HAP-1 (cell line): ENCODE results near the gene ZBTB7C.

Experiments
- DNase-seq, 2 experiments: peaks; one replicate each; pipeline ENCODE4 v3.0.0-alpha.2; 2016 to 2020; ENCODE audit warnings: low spot score in 2 of 2
- H3K27me3 ChIP-seq: fragments of 250-450 bp; sonication (Bioruptor Pico); 2 replicates; pipeline ENCODE4 v1.5.1; 2020; ENCODE audit warnings: low read depth, mild to moderate bottlenecking, moderate library complexity
- H3K36me3 ChIP-seq: fragments of 250-450 bp; sonication (Bioruptor Pico); replicated peaks from 2 replicates; pipeline ENCODE4 v1.5.1; 2020; ENCODE audit warnings: mild to moderate bottlenecking
- H3K4me1 ChIP-seq: fragments of 250-450 bp; sonication (Bioruptor Pico); 2 replicates; pipeline ENCODE4 v1.5.1; 2020; ENCODE audit warnings: mild to moderate bottlenecking
- H3K4me3 ChIP-seq: fragments of 250-450 bp; sonication (Bioruptor Pico); 2 replicates; pipeline ENCODE4 v1.5.1; 2020; ENCODE audit warnings: mild to moderate bottlenecking, moderate library complexity
- H3K9me3 ChIP-seq: fragments of 250-450 bp; sonication (Bioruptor Pico); 2 replicates; pipeline ENCODE4 v1.5.1; 2020; ENCODE audit warnings: mild to moderate bottlenecking, moderate library complexity
- in situ Hi-C: fragments of 300-500 bp; cut with MboI; formaldehyde crosslinking; loops from 3 replicates; pipeline ENCODE4 v1.14.3; 2020; ENCODE audit warnings: low sequenced_read_pairs, inconsistent platforms, mixed read lengths

The ZBTB7C gene

GRCh38 chr18:48347756-48348326 is 61.3 kb downstream of the ZBTB7C start:
- Histone ChIP-seq H3K27me3 (peaks cover 15% of the 10 kb centered on the region; the same call in 1 of the 2 replicates), H3K4me1 (no peaks in the 10 kb centered on the region), H3K4me3 (no peak overlapping the region), H3K9me3 (no peaks in the 10 kb centered on the region), H3K36me3 (no peaks in the 10 kb centered on the region)
- no peak for DNase-seq
- in situ Hi-C loops: no loop called here

DNA sequence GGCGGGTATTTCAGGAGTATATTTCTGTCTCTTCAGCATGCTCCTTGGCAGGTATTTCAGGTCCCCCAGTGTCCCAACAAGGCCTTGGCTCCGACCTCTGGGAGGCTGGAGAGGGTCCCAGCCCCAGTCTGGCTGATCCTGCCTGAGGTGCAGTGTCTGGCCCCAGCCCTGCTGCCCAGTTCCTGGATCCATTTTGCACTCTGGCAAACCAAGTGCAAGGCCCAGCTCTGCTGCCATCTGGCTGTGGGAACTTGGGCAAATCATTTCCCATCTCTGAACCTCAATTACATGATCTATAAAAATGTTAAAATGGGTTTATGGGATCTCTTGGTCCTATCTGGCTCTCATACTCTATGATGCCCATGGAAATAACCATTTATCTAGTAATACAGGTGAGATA is 63.6 kb downstream of the ZBTB7C start:
- Histone ChIP-seq H3K9me3 (no peaks in the 10 kb centered on the region), H3K36me3 (no peaks in the 10 kb centered on the region), H3K27me3 (peaks cover 15% of the 10 kb centered on the region; the same call in 1 of the 2 replicates), H3K4me3 (no peak overlapping the region), H3K4me1 (no peaks in the 10 kb centered on the region)
- no peak for DNase-seq
- in situ Hi-C loops: no loop called here

- DNase-seq: no peak
- in situ Hi-C loops: no loop called here
Observed at GRCh38 chr18:48342581-48342980, 66.6 kb downstream of the ZBTB7C start.

GRCh38 chr18:48342125-48342524 is 67.1 kb downstream of the ZBTB7C start:
- no peaks in the 10 kb centered on the region for H3K9me3 ChIP-seq
- H3K4me3 ChIP-seq: no peak overlapping the region
- peaks cover 15% of the 10 kb centered on the region; the same call in 1 of the 2 replicates for H3K27me3 ChIP-seq
- no peaks in the 10 kb centered on the region for H3K36me3 ChIP-seq
- in situ Hi-C loops: no loop called here
- no peak for DNase-seq
- no peaks in the 10 kb centered on the region for H3K4me1 ChIP-seq

More at GRCh38 chr18:48342581-48342980, 66.6 kb downstream of the ZBTB7C start:
- Histone ChIP-seq H3K9me3 (no peaks in the 10 kb centered on the region), H3K36me3 (no peaks in the 10 kb centered on the region), H3K4me1 (no peaks in the 10 kb centered on the region), H3K4me3 (no peak overlapping the region), H3K27me3 (peaks cover 15% of the 10 kb centered on the region; the same call in 1 of the 2 replicates)

DNA sequence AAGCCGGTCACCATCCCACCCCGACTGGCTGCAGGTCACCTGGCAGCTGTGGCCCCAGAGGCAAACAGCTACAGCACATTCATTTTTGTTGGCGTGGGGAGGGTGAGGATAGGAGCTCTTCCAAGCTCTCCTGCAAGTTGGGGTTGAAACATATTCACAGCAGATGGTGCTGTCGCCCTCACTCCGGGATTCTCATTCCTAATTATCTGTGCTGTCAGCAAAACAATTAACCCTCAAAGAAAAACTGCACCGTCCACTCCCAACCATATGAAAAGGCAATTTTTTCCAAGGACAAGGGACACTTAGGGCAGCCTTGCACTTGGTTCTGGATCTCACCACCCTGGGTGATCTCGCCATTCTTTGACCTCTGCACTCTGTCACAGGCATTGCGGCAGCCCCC is 68.6 kb downstream of the ZBTB7C start:
- no peak for DNase-seq
- Histone ChIP-seq H3K9me3 (no peaks in the 10 kb centered on the region), H3K36me3 (no peaks in the 10 kb centered on the region), H3K4me1 (no peaks in the 10 kb centered on the region), H3K4me3 (no peak overlapping the region), H3K27me3 (peaks cover 13% of the 10 kb centered on the region; the same call in 1 of the 2 replicates)
- in situ Hi-C loops: no loop called here

DNA sequence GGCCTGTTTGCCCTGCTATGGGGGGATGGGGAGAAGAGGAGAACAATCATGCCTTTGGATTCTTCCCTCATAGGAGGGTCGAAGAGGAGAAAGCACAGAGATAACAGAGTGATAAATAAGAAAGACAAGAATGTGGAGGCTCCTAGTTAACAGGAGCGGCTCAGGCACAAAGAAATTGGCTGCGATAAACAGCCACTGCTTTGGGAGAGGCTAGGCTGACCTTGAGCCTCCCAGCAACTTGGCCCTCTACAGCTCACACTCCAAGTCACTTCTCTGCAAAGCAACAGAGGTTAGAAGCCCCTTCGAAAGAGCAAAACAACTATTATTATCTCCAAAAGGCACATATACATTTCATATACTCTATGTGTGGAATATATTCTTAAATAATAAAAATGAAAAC is 69.5 kb downstream of the ZBTB7C start:
- Histone ChIP-seq H3K4me3 (no peak overlapping the region), H3K36me3 (no peaks in the 10 kb centered on the region), H3K4me1 (no peaks in the 10 kb centered on the region), H3K9me3 (no peaks in the 10 kb centered on the region), H3K27me3 (peaks cover 8% of the 10 kb centered on the region; the same call in 1 of the 2 replicates)
- in situ Hi-C loops: no loop called here
- DNase-seq: no peak

DNA sequence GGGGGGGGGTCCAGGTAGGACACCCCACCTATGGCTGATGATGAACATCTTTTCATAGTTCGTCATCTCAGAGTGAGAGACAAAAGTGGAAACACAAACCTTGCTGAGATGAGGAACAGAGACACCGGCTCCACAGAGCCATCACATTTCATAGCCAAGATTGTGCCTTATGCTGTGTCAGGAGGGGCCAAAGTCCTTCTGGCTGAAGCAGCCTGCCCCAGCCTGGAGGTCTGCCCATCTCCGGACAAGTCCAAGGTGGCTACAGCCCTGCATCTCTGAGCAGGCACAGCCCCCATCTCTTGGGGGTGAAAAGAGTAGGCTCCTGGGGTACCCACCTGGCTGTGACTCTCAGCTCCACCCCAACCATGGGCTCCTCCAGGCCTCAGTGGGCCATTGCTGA is 70.3 kb downstream of the ZBTB7C start:
- no peak for DNase-seq
- H3K27me3 ChIP-seq: peaks cover 4% of the 10 kb centered on the region; the same call in 1 of the 2 replicates
- H3K36me3 ChIP-seq: no peaks in the 10 kb centered on the region
- H3K9me3 ChIP-seq: no peaks in the 10 kb centered on the region
- in situ Hi-C loops: no loop called here
- H3K4me3 ChIP-seq: no peak overlapping the region
- H3K4me1 ChIP-seq: no peaks in the 10 kb centered on the region

GRCh38 chr18:48337053-48337452 is 72.1 kb downstream of the ZBTB7C start:
- H3K4me3 ChIP-seq: no peak overlapping the region
- no peak for DNase-seq
- H3K4me1 ChIP-seq: no peaks in the 10 kb centered on the region
- in situ Hi-C loops: no loop called here
- H3K27me3 ChIP-seq: no peaks in the 10 kb centered on the region; the same call in 1 of the 2 replicates
- H3K36me3 ChIP-seq: no peaks in the 10 kb centered on the region
- no peaks in the 10 kb centered on the region for H3K9me3 ChIP-seq

DNA sequence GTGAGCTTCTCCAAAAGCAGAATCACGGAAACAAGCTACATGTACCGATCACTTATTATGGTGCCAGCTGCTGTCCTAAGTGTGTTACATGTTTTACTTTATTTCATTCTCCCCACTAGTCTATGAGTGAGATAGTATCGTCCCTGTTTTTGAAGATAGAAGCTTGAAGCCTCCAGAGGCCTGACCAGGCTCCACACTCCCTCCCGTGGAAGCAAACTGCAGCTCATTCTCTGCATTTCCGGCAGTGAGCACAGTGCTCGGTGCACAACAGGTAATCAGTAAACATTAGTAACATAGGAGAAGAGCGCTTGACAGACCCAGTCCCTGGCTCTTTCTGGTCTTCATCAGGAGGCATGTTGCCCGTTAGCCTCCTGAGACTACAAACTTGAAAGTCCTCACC is 72.9 kb downstream of the ZBTB7C start:
- Histone ChIP-seq H3K36me3 (no peaks in the 10 kb centered on the region), H3K9me3 (no peaks in the 10 kb centered on the region), H3K4me1 (no peaks in the 10 kb centered on the region), H3K27me3 (no peaks in the 10 kb centered on the region; the same call in 1 of the 2 replicates), H3K4me3 (no peak overlapping the region)
- in situ Hi-C loops: no loop called here
- DNase-seq: no peak

GRCh38 chr18:48335829-48336228 is 73.4 kb downstream of the ZBTB7C start:
- in situ Hi-C loops: no loop called here
- no peak overlapping the region for H3K4me3 ChIP-seq
- H3K4me1 ChIP-seq: no peaks in the 10 kb centered on the region
- H3K36me3 ChIP-seq: no peaks in the 10 kb centered on the region
- H3K9me3 ChIP-seq: no peaks in the 10 kb centered on the region
- no peak for DNase-seq
- H3K27me3 ChIP-seq: no peaks in the 10 kb centered on the region; the same call in 1 of the 2 replicates

GRCh38 chr18:48334845-48335244 is 74.3 kb downstream of the ZBTB7C start:
- in situ Hi-C loops: no loop called here
- Histone ChIP-seq H3K4me3 (no peak overlapping the region), H3K9me3 (no peaks in the 10 kb centered on the region), H3K27me3 (no peaks in the 10 kb centered on the region; the same call in 1 of the 2 replicates), H3K4me1 (no peaks in the 10 kb centered on the region), H3K36me3 (no peaks in the 10 kb centered on the region)
- no peak for DNase-seq

- Histone ChIP-seq H3K4me1 (no peaks in the 10 kb centered on the region), H3K27me3 (no peaks in the 10 kb centered on the region; the same call in 1 of the 2 replicates), H3K4me3 (no peak overlapping the region), H3K9me3 (no peaks in the 10 kb centered on the region), H3K36me3 (no peaks in the 10 kb centered on the region)
- in situ Hi-C loops: no loop called here
- no peak for DNase-seq
Observed at GRCh38 chr18:48333563-48333962, 75.6 kb downstream of the ZBTB7C start.

- Histone ChIP-seq H3K4me3 (no peak overlapping the region), H3K4me1 (no peaks in the 10 kb centered on the region), H3K9me3 (no peaks in the 10 kb centered on the region), H3K27me3 (no peaks in the 10 kb centered on the region; the same call in 1 of the 2 replicates), H3K36me3 (no peaks in the 10 kb centered on the region)
- in situ Hi-C loops: no loop called here
- no peak for DNase-seq
Observed at GRCh38 chr18:48330016-48330991, 78.9 kb downstream of the ZBTB7C start.
